Loucy (cell line): ENCODE data around the gene F5.

Experiments used
- H2AFZ ChIP-seq: fragments of 200-600 bp; sonication (generic); 2 replicates; pipeline ENCODE4 v1.6.0; 2016; ENCODE audit warnings: antibody characterized with exemption, mild to moderate bottlenecking, low read length, moderate library complexity
- H3F3A ChIP-seq: fragments of 200-600 bp; 2 replicates; pipeline ENCODE4 v1.6.0; 2016; ENCODE audit warnings: antibody characterized with exemption, low read depth, mild to moderate bottlenecking
- H3K27me3 ChIP-seq: fragments of 200-600 bp; sonication (generic); 2 replicates; pipeline ENCODE4 v1.6.1; 2014; ENCODE audit warnings: low read length, mild to moderate bottlenecking; ENCODE audit not compliant: insufficient read depth, poor library complexity, severe bottlenecking
- H3K36me3 ChIP-seq: fragments of 200-600 bp; sonication (generic); 2 replicates; pipeline ENCODE4 v1.6.1; 2016; ENCODE audit warnings: low read length; ENCODE audit not compliant: insufficient read depth
- H3K4me1 ChIP-seq: fragments of 200-600 bp; sonication (generic); 2 replicates; pipeline ENCODE4 v1.5.1; 2014; ENCODE audit warnings: low read length, mild to moderate bottlenecking; ENCODE audit not compliant: insufficient read depth, poor library complexity, severe bottlenecking
- H3K4me2 ChIP-seq: fragments of 200-600 bp; sonication (generic); 2 replicates; pipeline ENCODE4 v1.6.0; 2014; ENCODE audit warnings: antibody characterized with exemption, low read length, low read depth, mild to moderate bottlenecking; ENCODE audit not compliant: poor library complexity, severe bottlenecking
- H3K4me3 ChIP-seq: fragments of 200-600 bp; sonication (generic); 2 replicates; pipeline ENCODE4 v1.5.1; 2014; ENCODE audit warnings: low read length, mild to moderate bottlenecking, mixed read lengths; ENCODE audit not compliant: poor library complexity, severe bottlenecking
- H3K79me2 ChIP-seq: fragments of 200-600 bp; sonication (generic); 2 replicates; pipeline ENCODE4 v1.6.1; 2014; ENCODE audit warnings: low read length; ENCODE audit not compliant: insufficient read depth
- H3K9ac ChIP-seq: fragments of 200-600 bp; sonication (generic); 2 replicates; pipeline ENCODE4 v1.6.0; 2014; ENCODE audit warnings: mild to moderate bottlenecking, low read depth, low read length, moderate library complexity; ENCODE audit not compliant: poor library complexity, severe bottlenecking
- H3K9me2 ChIP-seq: fragments of 200-600 bp; sonication (generic); replicated peaks from 2 replicates; pipeline ENCODE4 v1.6.1; 2016; ENCODE audit warnings: low read depth, low read length, mixed read lengths
- H3K9me3 ChIP-seq: fragments of 200-600 bp; sonication (generic); 2 replicates; pipeline ENCODE4 v1.6.1; 2014; ENCODE audit warnings: mild to moderate bottlenecking, antibody characterized with exemption, low read length, low read depth; ENCODE audit not compliant: insufficient read depth
- H4K20me1 ChIP-seq: fragments of 200-600 bp; sonication (generic); 2 replicates; pipeline ENCODE4 v1.6.0; 2014; ENCODE audit warnings: antibody characterized with exemption, low read length, mild to moderate bottlenecking; ENCODE audit not compliant: insufficient read depth, poor library complexity, severe bottlenecking
- EZH2phosphoT487 ChIP-seq: fragments of 200-600 bp; IDR thresholded peaks from 2 replicates; pipeline ENCODE4 v1.6.1; 2018; ENCODE audit warnings: antibody characterized with exemption, mild to moderate bottlenecking, moderate library complexity, borderline replicate concordance
- TF ChIP-seq, protein P1 (sequence below): fragments of 200-600 bp; sonication (generic); conservative IDR thresholded peaks from 2 replicates; pipeline ENCODE4 v1.5.1; 2014; ENCODE audit warnings: mild to moderate bottlenecking, antibody characterized with exemption, low read length

F5 gene

GRCh38 chr1:169557131-169557530 is 29.1 kb downstream of the F5 start:
- Histone ChIP-seq H3K36me3 (no peaks in the 10 kb centered on the region), H3K9me2 (no peaks in the 10 kb centered on the region), H3K4me3 (no peak overlapping the region), H3K27me3 (no peaks in the 10 kb centered on the region), H4K20me1 (no peaks in the 10 kb centered on the region), H3K9me3 (no peaks in the 10 kb centered on the region), H3K9ac (no peak overlapping the region), H3K4me1 (peaks cover 6% of the 10 kb centered on the region), H3K4me2 (no peak overlapping the region), H3K79me2 (no peaks in the 10 kb centered on the region), H3F3A (no peaks in the 10 kb centered on the region), H2AFZ (no peak overlapping the region)
- TF ChIP-seq, protein P1, sequence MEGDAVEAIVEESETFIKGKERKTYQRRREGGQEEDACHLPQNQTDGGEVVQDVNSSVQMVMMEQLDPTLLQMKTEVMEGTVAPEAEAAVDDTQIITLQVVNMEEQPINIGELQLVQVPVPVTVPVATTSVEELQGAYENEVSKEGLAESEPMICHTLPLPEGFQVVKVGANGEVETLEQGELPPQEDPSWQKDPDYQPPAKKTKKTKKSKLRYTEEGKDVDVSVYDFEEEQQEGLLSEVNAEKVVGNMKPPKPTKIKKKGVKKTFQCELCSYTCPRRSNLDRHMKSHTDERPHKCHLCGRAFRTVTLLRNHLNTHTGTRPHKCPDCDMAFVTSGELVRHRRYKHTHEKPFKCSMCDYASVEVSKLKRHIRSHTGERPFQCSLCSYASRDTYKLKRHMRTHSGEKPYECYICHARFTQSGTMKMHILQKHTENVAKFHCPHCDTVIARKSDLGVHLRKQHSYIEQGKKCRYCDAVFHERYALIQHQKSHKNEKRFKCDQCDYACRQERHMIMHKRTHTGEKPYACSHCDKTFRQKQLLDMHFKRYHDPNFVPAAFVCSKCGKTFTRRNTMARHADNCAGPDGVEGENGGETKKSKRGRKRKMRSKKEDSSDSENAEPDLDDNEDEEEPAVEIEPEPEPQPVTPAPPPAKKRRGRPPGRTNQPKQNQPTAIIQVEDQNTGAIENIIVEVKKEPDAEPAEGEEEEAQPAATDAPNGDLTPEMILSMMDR: no peak
- TF ChIP-seq EZH2phosphoT487: no peak

DNA sequence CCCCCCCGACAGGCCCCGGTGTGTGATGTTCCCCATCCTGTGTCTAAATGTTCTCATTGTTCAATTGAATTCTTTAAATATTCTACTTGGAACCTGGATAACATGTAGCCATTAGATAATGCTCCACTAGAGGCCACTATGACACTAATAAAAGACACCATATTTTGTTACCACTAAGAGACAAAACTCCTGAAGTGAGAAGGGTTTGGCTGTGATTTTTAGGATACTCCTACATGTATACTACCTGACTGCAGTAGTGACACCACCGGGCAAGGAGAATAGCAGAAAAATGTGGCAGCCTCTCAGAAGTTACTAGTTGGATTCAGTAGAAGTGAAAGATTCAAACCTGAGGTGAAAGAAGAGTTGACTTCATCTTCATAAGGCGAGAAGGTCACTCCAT is 36.0 kb downstream of the F5 start:
- H2AFZ ChIP-seq: no peak overlapping the region
- no peaks in the 10 kb centered on the region for H3K36me3 ChIP-seq
- H3K27me3 ChIP-seq: no peaks in the 10 kb centered on the region
- H3K4me2 ChIP-seq: no peak overlapping the region
- H3K9me3 ChIP-seq: no peaks in the 10 kb centered on the region
- H3K4me3 ChIP-seq: no peak overlapping the region
- H3K79me2 ChIP-seq: no peaks in the 10 kb centered on the region
- no peak overlapping the region for H3K9ac ChIP-seq
- TF ChIP-seq, protein P1: peak; percentile 72
- no peak for TF ChIP-seq EZH2phosphoT487
- H3K4me1 ChIP-seq: no peaks in the 10 kb centered on the region
- no peaks in the 10 kb centered on the region for H3K9me2 ChIP-seq
- H3F3A ChIP-seq: no peaks in the 10 kb centered on the region
- no peaks in the 10 kb centered on the region for H4K20me1 ChIP-seq

GRCh38 chr1:169548282-169548681 is 38.0 kb downstream of the F5 start:
- Histone ChIP-seq H3K9me3 (no peaks in the 10 kb centered on the region), H3K4me3 (no peak overlapping the region), H3K9me2 (no peaks in the 10 kb centered on the region), H3K4me2 (no peak overlapping the region), H3K4me1 (no peaks in the 10 kb centered on the region), H2AFZ (no peak overlapping the region), H3F3A (no peaks in the 10 kb centered on the region), H3K36me3 (no peaks in the 10 kb centered on the region), H4K20me1 (no peaks in the 10 kb centered on the region), H3K9ac (no peak overlapping the region), H3K27me3 (no peaks in the 10 kb centered on the region), H3K79me2 (no peaks in the 10 kb centered on the region)
- TF ChIP-seq EZH2phosphoT487: no peak
- TF ChIP-seq, protein P1: no peak
